GM10266 (cell line): ENCODE data around the gene PLCB2.

ENCODE experiments used
- DNase-seq: peaks from one replicate; pipeline ENCODE4 v3.0.0; 2012; ENCODE audit errors: extremely low spot score
- CTCF ChIP-seq: IDR thresholded peaks from 2 replicates; pipeline ENCODE4 v1.5.1; 2012; ENCODE audit warnings: mild to moderate bottlenecking, low read depth; ENCODE audit not compliant: control insufficient read depth, insufficient read depth; ENCODE audit errors: missing control alignments

Gene PLCB2

GRCh38 chr15:40338921-40339620 lies 31.3 kb upstream of the PLCB2 start:
- no peak for DNase-seq
- no peak for TF ChIP-seq CTCF

GRCh38 chr15:40338041-40338657 lies 30.4 kb upstream of the PLCB2 start:
- DNase-seq, result peak; percentile 90
- TF ChIP-seq CTCF, result peak; percentile 87

- TF ChIP-seq CTCF, result no peak
- DNase-seq, result no peak
Measured at GRCh38 chr15:40337597-40337996, 29.9 kb upstream of the PLCB2 start.

GRCh38 chr15:40336744-40337122 lies 29.0 kb upstream of the PLCB2 start:
- peak; percentile 66 for TF ChIP-seq CTCF
- DNase-seq, result peak; percentile 72

- no peak for DNase-seq
- TF ChIP-seq CTCF, result no peak
Measured at GRCh38 chr15:40335938-40336743, 28.4 kb upstream of the PLCB2 start.

GRCh38 chr15:40334941-40335795 lies 27.4 kb upstream of the PLCB2 start:
- DNase-seq, result no peak
- TF ChIP-seq CTCF, result no peak
